Activated naive CD8-positive, alpha-beta T cell treated with anti-CD3 and anti-CD28 coated beads, Interleukin-2, amount 50 U/mL, for 16 hours (primary cell): ENCODE data around the gene CNN1.

ENCODE experiments used
- DNase-seq: peaks from one replicate; pipeline ENCODE4 v3.0.0-alpha.2; 2020; ENCODE audit warnings: low read depth, low spot score

Gene CNN1

GRCh38 chr19:11538232-11539036 is at the start of gene CNN1:
Gene CNN1, plus strand, starts transcription at chr19:11538851. Its CDS starts 77 bp downstream, at chr19:11538928.
- DNase-seq: no peak

- DNase-seq: no peak
Observed at GRCh38 chr19:11489378-11489777, 49.3 kb upstream of the CNN1 start.

DNA sequence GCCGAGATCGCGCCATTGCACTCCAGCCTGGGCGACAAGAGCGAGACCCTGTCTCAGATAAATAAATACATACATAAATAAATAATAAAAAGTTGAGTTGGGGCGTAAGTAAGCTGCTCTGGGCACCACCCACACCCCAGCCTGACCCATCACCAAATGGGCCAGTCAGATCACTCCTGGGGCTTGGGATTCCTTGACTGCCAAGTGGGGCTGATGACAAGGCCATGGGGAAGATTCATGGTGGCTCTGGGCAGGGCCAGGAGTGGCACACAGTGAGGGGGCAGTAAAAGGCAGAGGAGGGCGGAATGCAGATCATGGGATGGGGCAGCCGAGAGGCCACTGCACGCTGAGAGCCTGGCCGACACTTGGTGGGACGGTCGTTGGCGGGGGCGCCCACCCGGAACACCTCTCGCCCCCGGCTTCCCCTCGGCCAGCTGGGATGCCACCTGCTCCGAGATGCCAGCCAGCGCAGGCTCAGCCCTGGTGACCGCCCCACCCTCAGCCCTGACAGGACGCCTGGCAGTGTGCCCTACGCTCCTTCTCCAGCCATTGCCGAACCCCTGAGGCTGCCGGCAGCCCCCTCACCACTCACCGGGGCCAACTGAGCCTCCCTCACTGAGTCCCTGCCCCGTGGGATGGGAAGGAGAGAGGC is 43.9 kb upstream of the CNN1 start:
- DNase-seq: no peak

DNA sequence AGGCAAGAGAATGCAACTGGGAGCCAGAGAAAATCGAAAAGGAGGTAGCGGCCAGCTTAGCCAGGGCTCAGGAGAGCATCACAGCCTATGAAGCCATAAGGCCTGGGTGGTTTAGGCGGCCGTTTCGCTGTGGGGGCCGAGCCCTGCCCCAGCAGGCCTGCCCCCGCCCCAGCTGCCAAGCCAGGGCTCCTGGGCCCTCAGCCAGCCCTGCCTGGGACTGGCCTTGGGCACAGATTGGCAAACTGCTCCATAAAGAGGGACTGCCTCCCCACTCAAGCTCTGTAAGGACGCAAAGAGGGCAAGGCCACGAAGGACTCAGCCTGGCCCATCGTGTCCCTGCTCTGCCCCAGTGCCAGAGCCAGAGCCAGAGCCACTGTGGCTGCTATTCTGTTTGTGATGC is 43.2 kb upstream of the CNN1 start:
- no peak for DNase-seq

DNA sequence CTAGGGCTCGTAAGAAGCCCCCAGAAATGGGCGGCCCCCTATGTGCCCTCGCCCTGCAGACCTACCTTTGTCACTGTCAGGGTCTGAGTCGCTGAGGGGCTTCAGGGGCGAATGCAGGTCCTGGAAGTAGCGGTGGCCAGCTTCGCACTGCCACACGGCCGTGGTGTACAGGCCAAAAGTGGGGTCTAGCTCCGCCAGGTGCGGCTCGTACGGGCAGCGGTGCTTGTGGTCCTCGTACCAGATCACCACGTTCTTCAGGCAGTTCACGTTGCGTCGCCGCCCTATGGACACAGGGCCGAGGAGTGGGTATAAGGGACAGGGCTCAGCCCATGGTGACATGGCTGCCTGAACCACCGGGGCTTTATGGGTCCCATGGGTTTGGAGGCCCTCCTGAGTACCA is 42.8 kb upstream of the CNN1 start:
- DNase-seq: no peak

DNA sequence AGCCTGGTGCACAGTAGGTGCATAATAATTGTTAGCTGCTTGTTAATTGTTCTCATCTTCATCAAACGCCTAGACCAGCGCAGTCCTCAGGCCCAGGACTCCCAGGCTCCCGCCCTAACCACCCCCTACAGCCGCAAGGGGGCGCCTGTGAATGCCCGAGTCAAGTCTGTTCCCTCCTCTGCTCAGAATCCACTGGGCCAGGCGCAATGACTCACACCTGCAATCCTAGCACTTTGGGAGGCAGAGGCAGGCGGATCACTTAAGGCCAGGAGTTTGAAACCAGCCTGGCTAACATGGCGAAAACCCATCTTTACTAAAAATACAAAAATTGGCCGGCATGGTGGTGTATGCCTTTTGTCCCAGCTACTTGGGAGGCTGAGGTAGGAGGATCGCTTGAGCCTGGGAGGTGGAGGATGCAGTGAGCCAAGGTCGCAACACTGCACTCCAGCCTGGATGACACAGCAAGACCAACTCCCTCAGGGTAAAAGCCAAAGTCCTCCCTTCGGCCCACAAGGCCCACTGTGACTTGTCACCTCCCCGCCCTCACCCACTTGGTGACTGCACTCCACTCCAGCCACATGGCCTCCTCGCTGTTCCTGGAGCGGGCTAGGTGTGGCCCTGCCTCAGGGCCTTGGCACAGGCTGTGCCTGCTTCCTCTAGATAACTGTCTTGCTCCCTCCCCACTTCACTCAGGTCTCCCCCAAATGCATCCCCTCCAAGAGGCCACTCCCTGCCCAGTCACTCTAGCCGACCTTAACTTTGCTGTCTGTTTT is 42.1 kb upstream of the CNN1 start:
- DNase-seq: peak; percentile 27

- no peak for DNase-seq
Observed at GRCh38 chr19:11499220-11499726, 39.4 kb upstream of the CNN1 start.

- DNase-seq: no peak
Observed at GRCh38 chr19:11499890-11500420, 38.7 kb upstream of the CNN1 start.

DNA sequence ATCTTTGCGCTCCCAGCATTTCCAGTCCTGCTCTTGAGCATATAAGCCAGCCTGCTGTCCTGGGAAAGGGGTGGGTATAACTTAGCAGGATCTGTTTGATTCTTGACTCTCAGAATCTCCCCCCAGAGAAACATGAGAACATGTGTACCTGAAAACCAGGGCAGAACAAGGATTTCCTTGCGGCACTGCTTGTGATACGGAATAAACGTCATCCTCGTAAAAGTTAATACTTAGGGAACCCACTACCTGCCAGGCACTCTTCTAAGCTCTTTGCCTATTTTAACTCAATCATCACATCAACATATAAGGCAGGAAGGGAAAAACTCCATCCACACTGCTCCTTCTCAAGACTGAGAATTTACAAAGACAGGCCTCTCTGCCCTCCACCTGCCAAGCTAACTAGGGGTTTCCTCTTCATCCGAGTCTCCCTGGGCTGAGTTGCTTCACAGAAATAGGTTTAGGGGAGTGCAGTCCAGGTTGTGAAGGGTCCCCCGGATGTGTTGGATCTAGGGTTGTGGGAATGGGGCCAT is 34.1 kb upstream of the CNN1 start:
- DNase-seq: no peak

DNA sequence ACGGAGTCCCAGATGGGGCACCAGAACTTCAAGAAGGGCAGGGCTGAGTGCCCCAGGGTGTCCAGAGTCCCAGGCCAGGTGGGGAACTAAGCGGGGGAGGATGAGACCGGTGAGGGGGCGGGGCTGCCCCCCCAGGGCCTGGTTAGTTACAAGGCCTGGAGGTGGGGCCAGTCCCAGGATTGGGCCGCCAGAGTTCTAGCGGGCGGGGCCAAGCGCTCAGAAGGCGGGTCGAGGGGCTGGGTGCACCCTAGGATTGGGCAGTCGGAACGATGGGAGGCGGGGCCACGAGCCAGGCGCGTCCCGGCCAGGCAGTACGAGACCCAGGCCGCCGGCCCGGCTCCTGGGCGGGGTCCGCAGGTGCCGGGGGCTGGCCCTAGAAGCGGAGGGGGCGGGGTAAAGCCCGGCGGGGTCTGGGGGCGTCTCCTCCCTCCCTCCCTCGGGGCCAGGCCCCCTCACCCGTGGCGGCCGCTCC is 33.6 kb upstream of the CNN1 start:
- DNase-seq: peak; percentile 95

- peak; percentile 90 for DNase-seq
Observed at GRCh38 chr19:11505504-11506100, 33.0 kb upstream of the CNN1 start, which contains the start of gene ZNF653. Gene ZNF653, minus strand, starts transcription at chr19:11505839. Its CDS starts 53 bp downstream, at chr19:11505786.

DNA sequence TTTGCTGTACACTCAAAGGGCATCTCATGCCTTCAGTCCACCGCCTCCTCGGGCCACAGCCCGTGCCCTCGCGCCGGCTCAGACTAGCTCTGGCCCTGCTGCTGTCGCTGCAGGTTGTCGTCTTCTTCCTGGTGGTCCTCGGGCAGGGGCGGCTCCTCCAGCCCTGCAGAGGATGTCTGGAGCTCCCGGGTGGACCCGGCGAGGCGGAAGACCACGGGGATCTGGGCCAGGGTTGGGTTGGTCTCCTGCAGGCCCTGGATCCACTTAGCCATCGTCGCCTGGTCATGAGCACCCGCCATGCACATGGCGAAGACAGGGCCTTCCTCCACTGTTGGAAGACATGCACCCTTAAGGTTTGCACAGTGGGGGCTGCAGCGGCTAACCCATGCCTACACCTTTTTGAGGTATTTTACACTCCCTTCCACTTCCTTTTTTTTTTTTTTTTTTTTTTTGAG is 32.5 kb upstream of the CNN1 start:
- no peak for DNase-seq

- no peak for DNase-seq
Observed at GRCh38 chr19:11506967-11507366, 31.7 kb upstream of the CNN1 start.

GRCh38 chr19:11507370-11508078 is 31.1 kb upstream of the CNN1 start:
- no peak for DNase-seq

- DNase-seq: no peak
Observed at GRCh38 chr19:11510444-11510843, 28.2 kb upstream of the CNN1 start.

GRCh38 chr19:11513946-11514345 is 24.7 kb upstream of the CNN1 start:
- DNase-seq: no peak

GRCh38 chr19:11519138-11519537 is 19.5 kb upstream of the CNN1 start:
- no peak for DNase-seq

- peak; percentile 88 for DNase-seq
Observed at GRCh38 chr19:11528551-11529341, 9.9 kb upstream of the CNN1 start, which contains the start of gene ECSIT. Gene ECSIT, minus strand, starts transcription at chr19:11529134. Its CDS starts 9,964 bp downstream, at chr19:11519170.

DNA sequence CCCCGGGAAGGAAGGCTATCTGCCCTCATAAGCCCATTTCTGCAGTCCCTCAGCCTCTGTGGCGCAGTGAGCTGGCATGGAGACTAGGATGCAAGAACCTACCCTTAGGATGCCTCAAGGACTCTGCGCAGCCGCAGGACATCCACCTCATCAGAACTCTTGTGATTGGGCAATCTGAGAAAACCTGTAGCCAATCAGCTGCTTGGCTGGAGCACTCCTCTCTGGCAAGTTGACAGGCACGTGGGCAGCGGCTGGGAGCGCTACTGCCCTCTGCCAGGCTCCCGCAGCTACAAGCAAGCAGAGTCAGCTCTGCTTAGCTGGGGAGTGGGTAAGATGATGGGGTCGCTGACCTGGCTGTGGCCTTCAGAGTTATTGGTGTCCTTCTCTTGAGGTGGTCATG is 8.2 kb upstream of the CNN1 start:
- DNase-seq: no peak
